Lung (tissue), 12 donors: ENCODE data around the gene YY1. TPM values are rescaled to one million over a fixed set of nuclear protein-coding genes. Genes with fewer than 3 reads are reported as not detected.

ENCODE experiments used
- ATAC-seq: fragments of 200-7000 bp; cut with Tn5 transposase; one replicate; pipeline ENCODE4 v1.9.1; 2020; ENCODE audit warnings: moderate number of reproducible peaks; ENCODE audit not compliant: insufficient read depth, low FRiP score
- DNase-seq, 3 donors: peaks; one replicate each; pipeline ENCODE4 v3.0.0-alpha.2; 2013 to 2017
- H3K27ac ChIP-seq, 2 donors: one replicate each; pipeline ENCODE4 v1.5.1; 2013; ENCODE audit warnings: mild to moderate bottlenecking in 2 of 2, moderate library complexity in 2 of 2, control low read depth in 1 of 2, inconsistent platforms in 1 of 2, low read depth in 1 of 2, low read length in 1 of 2
- H3K27me3 ChIP-seq, 3 donors: one replicate each; pipeline ENCODE4 v1.5.1; 2013; ENCODE audit warnings: low read length in 2 of 3; ENCODE audit not compliant: control insufficient read depth in 3 of 3, insufficient read depth in 3 of 3
- H3K36me3 ChIP-seq, 4 donors: one replicate each; pipeline ENCODE4 v1.5.1; 2013; ENCODE audit warnings: low read length in 4 of 4, mild to moderate bottlenecking in 1 of 4, moderate library complexity in 1 of 4; ENCODE audit not compliant: control insufficient read depth in 4 of 4, insufficient read depth in 4 of 4
- H3K4me1 ChIP-seq, 5 donors: one replicate each; pipeline ENCODE4 v1.5.1; 2013; ENCODE audit warnings: low read length in 5 of 5, mild to moderate bottlenecking in 2 of 5, moderate library complexity in 1 of 5; ENCODE audit not compliant: control insufficient read depth in 5 of 5, insufficient read depth in 5 of 5
- H3K4me3 ChIP-seq: one replicate; pipeline ENCODE4 v1.5.1; 2013; ENCODE audit warnings: mild to moderate bottlenecking, control low read depth, moderate library complexity
- H3K9ac ChIP-seq, 2 donors: one replicate each; pipeline ENCODE4 v1.5.1; 2013; ENCODE audit warnings: low read length in 2 of 2, control low read depth in 1 of 2; ENCODE audit not compliant: insufficient read depth in 1 of 2
- H3K9me3 ChIP-seq, 4 donors: one replicate each; pipeline ENCODE4 v1.5.1; 2013; ENCODE audit warnings: low read length in 3 of 4, mild to moderate bottlenecking in 1 of 4, moderate library complexity in 1 of 4; ENCODE audit not compliant: control insufficient read depth in 4 of 4, insufficient read depth in 3 of 4
- WGBS, 2 donors: extraction: QIAGEN DNeasy Blood & Tissue Kit; methylation state at CpG; one replicate each; pipeline ENCODE4 v1.1.7; 2013; 5-methylcytosine and 5-hydroxymethylcytosine counted together
- polyA plus RNA-seq, 2 donors: library from polyadenylated mRNA; stranded (reverse); fragments of 200-250 nt; gene quantifications; one replicate each; pipeline ENCODE4 v1.2.1, GENCODE V29; 2013
- total RNA-seq, 2 donors: library from RNA; depleted of rRNA in 1 of 2; stranded (reverse); fragments of >200 nt in 1 of 2; gene quantifications; one replicate each; pipeline ENCODE4 v1.2.1, GENCODE V29; 2014 to 2021
- TF ChIP-seq, protein P1 (sequence below): IDR thresholded peaks from 2 replicates; pipeline ENCODE4 v1.5.1; 2012; ENCODE audit warnings: mild to moderate bottlenecking; ENCODE audit errors: control extremely low read depth, extremely low read depth
- donor health status: control.
- donor health status: control.
- donor health status: Bipolar disorder and iron deficiency.
- donor health status: healthy.
- donor health status: DM: yes; HTN: yes; CAD: no.

Gene YY1
- total and polyA plus RNA-seq, 4 donors = 22.9 to 62.9 (median 34.6) TPM

DNA sequence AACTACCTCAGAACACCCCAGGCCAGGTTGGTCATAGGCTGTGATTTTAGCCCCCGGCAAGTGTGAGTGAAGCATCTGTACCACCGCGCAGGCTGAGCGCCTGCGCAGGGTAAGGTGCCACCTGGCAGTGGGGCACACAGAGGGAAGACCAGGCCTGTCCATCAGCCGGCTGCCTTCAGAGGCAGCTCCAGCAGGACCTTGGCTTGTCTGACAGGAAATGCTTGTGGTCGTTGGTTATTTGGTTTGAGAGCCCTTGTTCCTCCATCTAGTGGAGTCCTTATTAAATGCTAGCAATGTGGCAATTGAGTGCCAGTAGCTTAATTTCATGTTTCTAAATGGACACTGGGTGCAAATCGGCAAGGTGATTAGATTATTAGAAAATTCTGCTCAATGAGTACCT is 39.8 kb downstream of the YY1 start:
- no peaks in the 10 kb centered on the region for H3K9me3 ChIP-seq
- WGBS, 2 donors = 27 to 28% methylated on average over 8 of the region's 8 CpGs
- no peaks in the 10 kb centered on the region for H3K27me3 ChIP-seq
- no peak overlapping the region for H3K9ac ChIP-seq
- H3K36me3 ChIP-seq = peaks cover 0 to 12% (median 7%) of the 10 kb centered on the region in 4 donors
- TF ChIP-seq, protein P1, sequence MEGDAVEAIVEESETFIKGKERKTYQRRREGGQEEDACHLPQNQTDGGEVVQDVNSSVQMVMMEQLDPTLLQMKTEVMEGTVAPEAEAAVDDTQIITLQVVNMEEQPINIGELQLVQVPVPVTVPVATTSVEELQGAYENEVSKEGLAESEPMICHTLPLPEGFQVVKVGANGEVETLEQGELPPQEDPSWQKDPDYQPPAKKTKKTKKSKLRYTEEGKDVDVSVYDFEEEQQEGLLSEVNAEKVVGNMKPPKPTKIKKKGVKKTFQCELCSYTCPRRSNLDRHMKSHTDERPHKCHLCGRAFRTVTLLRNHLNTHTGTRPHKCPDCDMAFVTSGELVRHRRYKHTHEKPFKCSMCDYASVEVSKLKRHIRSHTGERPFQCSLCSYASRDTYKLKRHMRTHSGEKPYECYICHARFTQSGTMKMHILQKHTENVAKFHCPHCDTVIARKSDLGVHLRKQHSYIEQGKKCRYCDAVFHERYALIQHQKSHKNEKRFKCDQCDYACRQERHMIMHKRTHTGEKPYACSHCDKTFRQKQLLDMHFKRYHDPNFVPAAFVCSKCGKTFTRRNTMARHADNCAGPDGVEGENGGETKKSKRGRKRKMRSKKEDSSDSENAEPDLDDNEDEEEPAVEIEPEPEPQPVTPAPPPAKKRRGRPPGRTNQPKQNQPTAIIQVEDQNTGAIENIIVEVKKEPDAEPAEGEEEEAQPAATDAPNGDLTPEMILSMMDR = no peak
- ATAC-seq (peak; percentile 51), DNase-seq (peak in 1 of 3 donors; percentile 47)
- H3K27ac ChIP-seq = no peak overlapping the region
- no peak overlapping the region for H3K4me3 ChIP-seq
- peaks cover 0 to 14% (median 8%) of the 10 kb centered on the region in 5 donors for H3K4me1 ChIP-seq

DNA sequence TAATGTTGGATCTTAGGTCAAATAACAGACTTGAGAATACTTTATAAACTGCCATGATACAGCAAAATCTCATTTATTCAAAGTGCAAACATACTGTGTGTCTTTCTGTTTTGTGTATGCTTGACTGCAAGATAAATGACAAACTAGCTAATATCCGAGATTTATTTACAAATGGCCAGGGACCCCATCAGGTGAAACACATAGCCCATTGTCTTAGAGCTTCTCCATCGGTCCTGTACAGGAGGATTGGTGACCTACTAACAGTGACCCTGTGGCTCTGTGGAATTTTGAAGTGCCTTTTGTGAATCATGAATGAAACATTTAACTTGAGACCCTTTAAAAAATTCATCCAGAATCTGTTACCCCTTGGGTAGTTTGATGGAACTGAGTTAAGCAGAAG is 40.2 kb downstream of the YY1 start:
- ATAC-seq = no peak
- Histone ChIP-seq H3K27ac (peak overlapping the region in 1 of 2 donors; percentile 71), H3K27me3 (no peaks in the 10 kb centered on the region), H3K9ac (no peak overlapping the region), H3K4me1 (peaks cover 0 to 14% (median 8%) of the 10 kb centered on the region in 5 donors), H3K9me3 (no peaks in the 10 kb centered on the region), H3K4me3 (no peak overlapping the region), H3K36me3 (peaks cover 0 to 12% (median 7%) of the 10 kb centered on the region in 4 donors)
- TF ChIP-seq, protein P1 = no peak
- no peak for DNase-seq
- WGBS, 2 donors = 62 to 71% methylated on average over 2 of the region's 2 CpGs

DNA sequence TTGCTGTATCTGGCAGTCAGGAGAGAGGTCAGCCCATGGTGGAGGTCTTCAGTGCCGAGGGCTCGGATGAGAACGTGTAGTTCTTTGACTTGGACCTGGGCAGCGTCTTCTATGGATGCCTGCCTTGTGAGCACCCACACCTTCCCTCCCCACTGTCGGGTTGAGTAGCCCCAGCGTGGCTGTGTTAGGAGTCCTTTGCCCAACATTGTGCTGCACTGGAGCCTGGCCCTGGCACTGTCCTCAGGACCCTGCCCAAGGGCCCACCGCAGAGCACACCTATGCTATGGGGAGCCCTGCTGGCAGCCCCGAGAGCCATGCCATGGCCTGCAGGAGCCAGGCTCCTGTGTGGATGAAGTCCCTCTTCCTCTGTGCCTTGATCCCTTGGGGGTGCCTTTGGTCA is 40.6 kb downstream of the YY1 start:
- Histone ChIP-seq H3K27me3 (no peaks in the 10 kb centered on the region), H3K9ac (no peak overlapping the region), H3K4me3 (no peak overlapping the region), H3K9me3 (no peaks in the 10 kb centered on the region), H3K36me3 (peaks cover 0 to 12% (median 5%) of the 10 kb centered on the region in 4 donors), H3K27ac (peak overlapping the region in 1 of 2 donors; percentile 71), H3K4me1 (peaks cover 0 to 14% (median 8%) of the 10 kb centered on the region in 5 donors)
- DNase-seq (no peak), ATAC-seq (no peak)
- 90% methylated on average over 8 of the region's 8 CpGs for whole genome bisulfite sequencing, 2 donors
- TF ChIP-seq, protein P1 = no peak
